ENCODE data around the gene IFI27L2.

GRCh38 chr14:94153750-94154342 is 24.4 kb upstream of the IFI27L2 start:
- TF ChIP-seq CTCF (IDR thresholded peaks at IDR 0.05; ENCODE audit: poor library complexity, severe bottlenecking) (no peak), REST (IDR thresholded peaks at IDR 0.05; ENCODE audit: borderline replicate concordance) (no peak), EZH2 (IDR thresholded peaks at IDR 0.05; ENCODE audit: borderline replicate concordance, insufficient read depth, low read length, poor library complexity, severe bottlenecking) (no peak)

Measured in neural cell (in vitro differentiated cells).